HepG2 (cell line): ENCODE measurements around the gene SRP68. TPM values are rescaled to one million over a fixed set of nuclear protein-coding genes. Genes with fewer than 3 reads are reported as not detected.

Experiments used
- ATAC-seq: fragments of 200-7000 bp; cut with Tn5 transposase; 3 replicates; pipeline ENCODE4 v1.9.1; 2020; ENCODE audit warnings: mild to moderate bottlenecking, moderate library complexity
- BruUV-seq: library from RNA; stranded (reverse); fragments of 400-500 nt; replicated peaks from 2 replicates; lab custom pipeline; 2021; lab: Mats Ljungman, UMichigan
- CTCF ChIA-PET: fragments of 300-600 bp; formaldehyde crosslinking; extraction: SDS; loops from one replicate; lab custom pipeline; 2021; ENCODE audit warnings: low total read pairs, inconsistent platforms, low intra/inter-chr PET ratio; lab: Yijun Ruan, JAX
- POLR2A ChIA-PET: fragments of 350-600 bp; sonication (Branson Sonifier 250); formaldehyde crosslinking; loops from one replicate; lab custom pipeline; 2020; ENCODE audit warnings: antibody characterized with exemption, inconsistent platforms; lab: Yijun Ruan, JAX
- DNase-seq: peaks from one replicate; pipeline ENCODE4 v3.0.0-alpha.2; 2015; ENCODE audit warnings: low spot score
- FAIRE-seq: peaks from 3 replicates; lab custom pipeline; 2011; peaks lifted over from hg19 to GRCh38; lab: Jason Lieb, UNC
- H2AFZ ChIP-seq: one replicate; pipeline ENCODE4 v1.6.1; 2011; ENCODE audit warnings: low read length, inconsistent platforms
- H3K27ac ChIP-seq: fragments of 300-600 bp; 3 replicates; pipeline ENCODE4 v1.8.0; 2011; ENCODE audit warnings: mixed run types, mild to moderate bottlenecking, mixed read lengths, low read length, inconsistent platforms; ENCODE audit not compliant: insufficient read depth; ENCODE audit errors: extremely low read length
- H3K27me3 ChIP-seq, 2 experiments: fragments of 200-600 bp in 1 of 2; 2 replicates in 1 of 2; 3 replicates in 1 of 2; pipeline versions ENCODE4 v1.6.0 to v1.8.0; 2011; ENCODE audit warnings: low read length in 2 of 2, mild to moderate bottlenecking in 2 of 2, moderate library complexity in 2 of 2, inconsistent platforms in 1 of 2; ENCODE audit not compliant: insufficient read depth in 2 of 2, control insufficient read depth in 1 of 2
- H3K36me3 ChIP-seq, 2 experiments: fragments of 200-600 bp in 1 of 2; replicated peaks in 1 of 2; 2 replicates in 1 of 2; 3 replicates in 1 of 2; pipeline versions ENCODE4 v1.5.1 to v1.8.0; 2011; ENCODE audit warnings: low read length in 2 of 2, inconsistent platforms in 1 of 2; ENCODE audit not compliant: insufficient read depth in 2 of 2, control insufficient read depth in 1 of 2
- H3K4me1 ChIP-seq: 2 replicates; pipeline ENCODE4 v1.5.1; 2012; ENCODE audit warnings: low read length, inconsistent platforms; ENCODE audit not compliant: insufficient read depth
- H3K4me2 ChIP-seq: 2 replicates; pipeline ENCODE4 v1.6.0; 2011; ENCODE audit warnings: low read depth, low read length, inconsistent platforms
- H3K4me3 ChIP-seq, 3 experiments: fragments of 200-600 bp in 1 of 3; sonication (generic), shearing (Covaris generic) in 1 of 3; replicated peaks in 1 of 3; 2 replicates each; pipeline ENCODE4 v1.5.1; 2011 to 2016; ENCODE audit warnings: low read length in 3 of 3, inconsistent platforms in 2 of 3, low read depth in 2 of 3, mild to moderate bottlenecking in 2 of 3, control low read depth in 1 of 3, mixed read lengths in 1 of 3; ENCODE audit not compliant: insufficient read depth in 1 of 3
- H3K79me2 ChIP-seq: one replicate; pipeline ENCODE4 v1.6.1; 2011; ENCODE audit warnings: low read length, inconsistent platforms; ENCODE audit not compliant: insufficient read depth
- H3K9ac ChIP-seq: 2 replicates; pipeline ENCODE4 v1.6.0; 2011; ENCODE audit warnings: mild to moderate bottlenecking, low read depth, low read length, inconsistent platforms; ENCODE audit not compliant: insufficient read depth
- H3K9me3 ChIP-seq: 2 replicates; pipeline ENCODE4 v1.5.1; 2012; ENCODE audit warnings: mild to moderate bottlenecking, low read length
- H4K20me1 ChIP-seq: 2 replicates; pipeline ENCODE4 v1.6.0; 2011; ENCODE audit warnings: inconsistent platforms, mild to moderate bottlenecking, low read length, moderate library complexity; ENCODE audit not compliant: insufficient read depth
- CBX1 ChIP-seq: IDR thresholded peaks from one replicate; pipeline ENCODE4 v1.6.1; 2016; ENCODE audit warnings: antibody characterized with exemption, low read depth
- IRX3 ChIP-seq: sonication (generic); formaldehyde crosslinking; IDR thresholded peaks from 2 replicates; pipeline ENCODE4 v1.8.1; 2023; ENCODE audit warnings: mild to moderate bottlenecking, low read depth, missing genetic modification reagents, borderline replicate concordance
- NFE2L1 ChIP-seq: sonication (generic); formaldehyde crosslinking; IDR thresholded peaks from 2 replicates; pipeline ENCODE4 v1.4.0; 2020; ENCODE audit warnings: missing genetic modification reagents, mild to moderate bottlenecking, borderline replicate concordance
- RXRA ChIP-seq: sonication (generic); formaldehyde crosslinking; IDR thresholded peaks from 2 replicates; pipeline ENCODE4 v1.5.1; 2020; ENCODE audit warnings: missing genetic modification reagents
- SPEN ChIP-seq: sonication (generic); formaldehyde crosslinking; IDR thresholded peaks from 2 replicates; pipeline ENCODE4 v1.5.1; 2020; ENCODE audit warnings: low read depth, mild to moderate bottlenecking, missing genetic modification reagents
- ZNF121 ChIP-seq: sonication (generic); formaldehyde crosslinking; IDR thresholded peaks from 2 replicates; pipeline ENCODE4 v1.5.0; 2020; ENCODE audit warnings: mild to moderate bottlenecking, missing genetic modification reagents
- ZNF263 ChIP-seq: sonication (generic); formaldehyde crosslinking; IDR thresholded peaks from 2 replicates; pipeline ENCODE4 v1.4.0; 2020; ENCODE audit warnings: missing genetic modification reagents
- WGBS: methylation state at CpG from one replicate; pipeline ENCODE4 v1.1.6; 2017; ENCODE audit warnings: low lambda C conversion rate; 5-methylcytosine and 5-hydroxymethylcytosine counted together
- in situ Hi-C: cut with HindIII; loops from 2 replicates; pipeline ENCODE4 v1.10.0; 2017; ENCODE audit warnings: low pct_unique_long_range_greater_than_20kb; ENCODE audit not compliant: extremely low pct_ligation_motif_present
- intact Hi-C: fragments of 100-400 bp; cut with micrococcal nuclease; formaldehyde crosslinking; loops from one replicate; pipeline ENCODE4 v1.10.0; 2022; ENCODE audit not compliant: unreplicated experiment
- polyA plus RNA-seq, 8 experiments: library from polyadenylated mRNA; depleted of rRNA in 3 of 8; stranded (reverse) in 7 of 8; unstranded in 1 of 8; fragments of >200 nt; fragmentation: Illumina TruSeq in 4 of 8; extraction: Trizol in 4 of 8; gene quantifications; 2 replicates each; pipeline versions ENCODE4 v1.2.1 to v1.2.3, GENCODE V29; 2011 to 2016; ENCODE audit warnings: low read depth in 4 of 8, missing spikeins in 1 of 8, mixed read lengths in 1 of 8; ENCODE audit not compliant: insufficient read depth in 1 of 8
- total RNA-seq, 5 experiments: library from RNA; depleted of rRNA; stranded (reverse); fragments of >200 nt; fragmentation: Illumina TruSeq; extraction: Trizol; gene quantifications; 2 replicates each; pipeline ENCODE4 v1.2.3, GENCODE V29; 2016; ENCODE audit warnings: low read depth in 1 of 5
- TF ChIP-seq, protein P1 (sequence below): sonication (generic); formaldehyde crosslinking; conservative IDR thresholded peaks from 2 replicates; pipeline ENCODE4 v1.5.0; 2020; ENCODE audit warnings: missing genetic modification reagents

SRP68 gene
- total and polyA plus RNA-seq, 2 of the 13 experiments (the other 11 are each of a cell fraction or from before 2014, with no cell fraction given) = 39.8 to 74.3 TPM

DNA sequence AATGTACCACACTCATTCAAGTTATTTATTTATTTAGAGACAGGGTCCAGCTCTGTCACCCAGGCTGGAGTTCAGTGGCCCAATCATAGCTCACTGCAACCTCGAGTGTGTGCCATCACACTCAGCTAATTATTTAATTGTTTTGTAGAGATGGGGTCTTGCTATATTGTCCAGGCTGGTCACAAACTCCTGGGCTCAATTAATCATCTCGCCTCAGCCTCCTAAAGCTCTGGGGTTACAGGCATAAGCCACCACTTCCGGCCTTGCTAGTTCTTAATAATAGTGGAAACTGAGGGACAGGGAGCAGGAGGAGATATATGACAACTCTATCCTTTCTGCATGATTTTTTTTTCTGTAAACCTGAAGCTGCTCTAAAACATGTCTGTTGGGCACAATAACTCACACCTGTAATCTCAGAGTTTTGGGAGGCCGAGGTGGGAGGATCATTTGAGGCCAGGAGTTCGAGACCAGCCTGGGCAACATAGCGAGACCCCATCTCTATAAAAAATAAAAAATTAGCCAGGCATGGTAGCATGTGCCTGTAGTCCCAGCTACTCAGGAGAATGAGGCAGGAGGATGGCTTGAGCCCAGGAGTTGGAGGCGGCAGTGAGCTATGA is 42.9 kb upstream of the SRP68 start:
- Histone ChIP-seq H3K4me1 (peaks cover 17% of the 10 kb centered on the region), H3K4me2 (no peak overlapping the region), H3K27me3 (0 out of 5 replicates have a peak, but pooled peaks cover 0 to 2% of the 10 kb centered on the region in 2 experiments), H3K9me3 (no peaks in the 10 kb centered on the region), H4K20me1 (no peaks in the 10 kb centered on the region), H3K27ac (no peak overlapping the region), H3K4me3 (no peak overlapping the region), H3K79me2 (no peaks in the 10 kb centered on the region), H3K9ac (no peak overlapping the region), H2AFZ (no peak overlapping the region), H3K36me3 (no peaks in the 10 kb centered on the region; a peak in 1 of 5 replicates)
- CTCF ChIA-PET = no interaction called here
- ATAC-seq (no peak), DNase-seq (no peak), FAIRE-seq (no peak)
- intact Hi-C loops (no loop called here), in situ Hi-C loops (no loop called here)
- no peak for TF ChIP-seq RXRA (CRISPR knock-in tag)
- peak; percentile 80 for TF ChIP-seq ZNF121 (CRISPR knock-in tag)
- no peak for TF ChIP-seq SPEN (CRISPR knock-in tag)
- TF ChIP-seq, protein P1, sequence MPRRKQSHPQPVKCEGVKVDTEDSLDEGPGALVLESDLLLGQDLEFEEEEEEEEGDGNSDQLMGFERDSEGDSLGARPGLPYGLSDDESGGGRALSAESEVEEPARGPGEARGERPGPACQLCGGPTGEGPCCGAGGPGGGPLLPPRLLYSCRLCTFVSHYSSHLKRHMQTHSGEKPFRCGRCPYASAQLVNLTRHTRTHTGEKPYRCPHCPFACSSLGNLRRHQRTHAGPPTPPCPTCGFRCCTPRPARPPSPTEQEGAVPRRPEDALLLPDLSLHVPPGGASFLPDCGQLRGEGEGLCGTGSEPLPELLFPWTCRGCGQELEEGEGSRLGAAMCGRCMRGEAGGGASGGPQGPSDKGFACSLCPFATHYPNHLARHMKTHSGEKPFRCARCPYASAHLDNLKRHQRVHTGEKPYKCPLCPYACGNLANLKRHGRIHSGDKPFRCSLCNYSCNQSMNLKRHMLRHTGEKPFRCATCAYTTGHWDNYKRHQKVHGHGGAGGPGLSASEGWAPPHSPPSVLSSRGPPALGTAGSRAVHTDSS (CRISPR knock-in tag) = no peak
- no peak for TF ChIP-seq NFE2L1 (CRISPR knock-in tag)
- TF ChIP-seq IRX3 (CRISPR knock-in tag) = no peak
- 60% methylated on average over 7 of the region's 7 CpGs for WGBS
- no TSS peak for BruUV-seq
- POLR2A ChIA-PET = interaction anchor here (1.2 kb wide), 1 partner anchor 11 kb away, joined by 5 read pairs; the partner anchor contains the start of gene EXOC7

DNA sequence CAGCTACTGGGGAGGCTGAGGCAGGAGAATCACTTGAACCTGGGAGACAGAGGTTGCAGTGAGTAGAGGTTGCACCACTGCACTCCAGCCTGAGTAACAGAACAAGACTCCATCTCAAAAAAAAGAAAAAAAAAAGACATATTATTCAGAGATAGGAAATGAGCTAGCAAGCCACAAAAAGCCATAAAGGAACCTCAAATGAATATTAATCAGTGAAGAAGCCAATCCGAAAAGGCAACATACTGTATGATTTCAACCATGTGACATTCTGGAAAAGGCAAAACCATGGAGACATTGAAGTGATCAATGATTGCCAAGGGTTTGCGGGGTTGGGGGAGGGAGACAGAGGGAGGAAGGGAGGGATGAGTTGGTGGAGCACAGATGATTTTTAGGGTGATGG is 39.6 kb upstream of the SRP68 start:
- H3K9me3 ChIP-seq = no peaks in the 10 kb centered on the region
- H4K20me1 ChIP-seq = no peaks in the 10 kb centered on the region
- BruUV-seq = no TSS peak
- in situ Hi-C loops (no loop called here), intact Hi-C loops (no loop called here)
- ChIA-PET POLR2A (no interaction called here), CTCF (no interaction called here)
- H3K9ac ChIP-seq = no peak overlapping the region
- no peak for TF ChIP-seq CBX1
- TF ChIP-seq ZNF263 (CRISPR knock-in tag) = peak; percentile 25; the same call in 1 of the 2 replicates
- H3K79me2 ChIP-seq = no peaks in the 10 kb centered on the region
- H3K4me1 ChIP-seq = no peaks in the 10 kb centered on the region
- no peak overlapping the region for H2AFZ ChIP-seq
- FAIRE-seq (no peak), ATAC-seq (no peak), DNase-seq (no peak)
- no peak overlapping the region for H3K4me3 ChIP-seq
- H3K27ac ChIP-seq = no peak overlapping the region
- no peaks in the 10 kb centered on the region; a peak in 1 of 5 replicates for H3K36me3 ChIP-seq
- H3K27me3 ChIP-seq = no peaks in the 10 kb centered on the region
- no peak overlapping the region for H3K4me2 ChIP-seq
- 59% methylated on average over 2 of the region's 2 CpGs for WGBS
